ENCODE results near the gene NREP. TPM values are rescaled to one million over a fixed set of nuclear protein-coding genes. Genes with fewer than 3 reads are reported as not detected.
A peak's percentile ranks its signal among the peaks of the same experiment; 100 is the strongest.

The NREP gene
- total RNA-seq, 1 experiment from 2014 or later = 228 TPM

GRCh38 chr5:111697215-111697614 lies 59.8 kb downstream of the NREP start:
- peak; percentile 66 for DNase-seq (ENCODE audit: low read depth)

- no peak for DNase-seq (ENCODE audit: low read depth)
Observed at GRCh38 chr5:111695991-111696390, 61.0 kb downstream of the NREP start.

- DNase-seq (ENCODE audit: low read depth) = peak; percentile 75
Observed at GRCh38 chr5:111694133-111694532, 62.9 kb downstream of the NREP start.

GRCh38 chr5:111691914-111692313 lies 65.1 kb downstream of the NREP start:
- no peak for DNase-seq (ENCODE audit: low read depth)

GRCh38 chr5:111691508-111691907 lies 65.5 kb downstream of the NREP start:
- DNase-seq (ENCODE audit: low read depth) = no peak

GRCh38 chr5:111689357-111689935 lies 67.5 kb downstream of the NREP start:
- peak; percentile 51 for DNase-seq (ENCODE audit: low read depth)

GRCh38 chr5:111685969-111686368 lies 71.0 kb downstream of the NREP start:
- no peak for DNase-seq (ENCODE audit: low read depth)

- no peak for DNase-seq (ENCODE audit: low read depth)
Observed at GRCh38 chr5:111682641-111683040, 74.4 kb downstream of the NREP start.

GRCh38 chr5:111682121-111682520 lies 74.9 kb downstream of the NREP start:
- DNase-seq (ENCODE audit: low read depth) = peak; percentile 35

GRCh38 chr5:111681414-111682120 lies 75.4 kb downstream of the NREP start:
- DNase-seq (ENCODE audit: low read depth) = peak; percentile 66

GRCh38 chr5:111680737-111681413 lies 76.1 kb downstream of the NREP start:
- DNase-seq (ENCODE audit: low read depth) = peak; percentile 98

GRCh38 chr5:111679611-111680010 lies 77.4 kb downstream of the NREP start:
- no peak for DNase-seq (ENCODE audit: low read depth)

Other genes with a start within 250 kb of the NREP start
- gene STARD4, start 244.7 kb downstream of the NREP start, total RNA-seq (2014; rRNA removed; shearing (Covaris generic)) = 57.8 and 71.3 TPM in 2 replicates

Measured in RPMI7951 (cell line).